Kasumi-1 (cell line): Measurements from ENCODE around the gene GRB10.
"Not testable (repeated sequence)": the region's sequence is repeated elsewhere in the genome, so short reads cannot be mapped to it uniquely, and the experiment has no call there.

Source experiments
- DNase-seq, 2 experiments: peaks; one replicate each; lab custom pipeline; 2025; lab: John Stamatoyannopoulos, UW

Gene GRB10

GRCh38 chr7:50778189-50778588, 4.5 kb downstream of the GRB10 start:
- no peak for DNase-seq

DNA sequence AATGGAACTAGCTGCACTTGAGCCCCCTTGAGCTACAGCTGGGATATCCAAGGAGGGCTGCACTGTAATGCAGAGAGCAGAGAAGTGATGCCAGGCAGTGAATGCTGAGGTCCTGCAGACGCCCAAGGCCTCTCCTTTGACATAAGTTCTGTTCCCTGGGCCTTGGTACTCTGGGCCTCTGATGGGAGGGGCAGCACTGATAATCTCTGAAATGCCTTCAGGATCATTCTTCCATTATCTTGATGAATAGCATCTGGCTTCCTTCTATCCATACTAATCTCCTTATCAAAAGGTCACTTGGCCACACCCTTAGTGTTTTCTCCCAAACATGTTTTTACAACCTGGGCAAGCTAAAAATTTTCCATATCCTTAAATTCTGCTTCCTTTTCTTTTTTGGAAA, 6.9 kb downstream of the GRB10 start:
- DNase-seq, result no peak

DNA sequence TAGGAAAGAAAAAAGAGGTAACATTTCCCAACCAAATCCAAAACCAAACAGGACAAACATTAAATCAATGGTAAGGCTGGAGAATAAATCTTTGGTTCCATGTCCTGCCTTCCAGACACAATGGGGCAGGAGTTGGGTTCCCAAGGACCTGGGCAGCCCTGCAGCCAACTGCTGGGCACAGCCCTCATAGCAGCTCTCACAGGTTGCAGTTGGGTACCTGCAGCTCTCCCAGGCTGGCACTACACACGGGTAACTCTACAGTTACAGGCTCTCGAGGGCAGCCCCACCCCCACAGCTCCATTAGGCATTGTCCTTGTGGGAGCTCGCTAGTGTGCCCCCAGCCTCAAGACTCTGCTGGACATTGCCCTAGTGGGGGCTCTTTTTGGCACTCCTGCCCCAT, 7.5 kb downstream of the GRB10 start:
- no peak for DNase-seq

- DNase-seq, result no peak
Measured at GRCh38 chr7:50774319-50774718, 8.4 kb downstream of the GRB10 start.

- not testable (repeated sequence) for DNase-seq
Measured at GRCh38 chr7:50773071-50773470, 9.6 kb downstream of the GRB10 start.

DNA sequence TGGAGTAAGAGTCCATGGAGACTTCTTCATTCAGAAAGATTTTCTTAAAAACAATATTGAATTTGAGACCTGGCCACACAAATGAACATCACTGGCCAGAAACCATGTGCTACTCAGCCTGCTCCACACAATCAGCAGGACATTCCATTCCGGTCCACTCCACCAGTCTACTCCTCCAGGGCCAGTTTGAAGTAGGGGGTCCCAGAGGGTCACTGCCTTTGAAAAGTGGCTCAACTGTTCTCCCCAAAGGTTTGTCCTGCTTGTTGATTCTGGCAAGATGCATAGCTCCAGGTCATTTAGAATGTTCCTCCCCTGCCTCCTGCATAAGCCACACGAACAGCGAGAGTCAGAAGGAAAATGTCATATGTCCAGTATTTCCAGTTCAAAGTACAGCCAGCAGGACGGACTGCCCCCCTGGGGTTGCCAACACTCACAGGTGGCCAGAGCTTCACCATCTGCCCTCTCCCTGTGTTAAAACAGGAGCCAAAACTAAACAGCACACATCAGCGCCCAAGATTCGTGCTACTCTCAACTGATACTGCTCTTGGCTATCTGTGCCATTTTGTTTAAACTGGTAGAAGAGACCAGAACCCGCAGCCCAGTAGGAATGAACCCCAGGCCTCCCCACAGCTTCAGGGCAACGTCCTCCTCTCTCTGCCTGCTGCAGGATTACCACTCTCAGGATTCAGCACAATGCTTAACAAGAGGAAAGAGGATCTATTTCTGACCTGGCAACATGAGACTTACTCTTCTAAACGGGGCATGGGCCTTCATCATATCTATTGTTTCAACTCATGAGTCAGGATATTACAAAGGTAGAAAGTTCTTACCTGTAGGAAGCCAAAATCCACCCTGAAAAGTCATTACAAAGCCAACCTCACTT, 11.3 kb downstream of the GRB10 start:
- DNase-seq, result no peak

DNA sequence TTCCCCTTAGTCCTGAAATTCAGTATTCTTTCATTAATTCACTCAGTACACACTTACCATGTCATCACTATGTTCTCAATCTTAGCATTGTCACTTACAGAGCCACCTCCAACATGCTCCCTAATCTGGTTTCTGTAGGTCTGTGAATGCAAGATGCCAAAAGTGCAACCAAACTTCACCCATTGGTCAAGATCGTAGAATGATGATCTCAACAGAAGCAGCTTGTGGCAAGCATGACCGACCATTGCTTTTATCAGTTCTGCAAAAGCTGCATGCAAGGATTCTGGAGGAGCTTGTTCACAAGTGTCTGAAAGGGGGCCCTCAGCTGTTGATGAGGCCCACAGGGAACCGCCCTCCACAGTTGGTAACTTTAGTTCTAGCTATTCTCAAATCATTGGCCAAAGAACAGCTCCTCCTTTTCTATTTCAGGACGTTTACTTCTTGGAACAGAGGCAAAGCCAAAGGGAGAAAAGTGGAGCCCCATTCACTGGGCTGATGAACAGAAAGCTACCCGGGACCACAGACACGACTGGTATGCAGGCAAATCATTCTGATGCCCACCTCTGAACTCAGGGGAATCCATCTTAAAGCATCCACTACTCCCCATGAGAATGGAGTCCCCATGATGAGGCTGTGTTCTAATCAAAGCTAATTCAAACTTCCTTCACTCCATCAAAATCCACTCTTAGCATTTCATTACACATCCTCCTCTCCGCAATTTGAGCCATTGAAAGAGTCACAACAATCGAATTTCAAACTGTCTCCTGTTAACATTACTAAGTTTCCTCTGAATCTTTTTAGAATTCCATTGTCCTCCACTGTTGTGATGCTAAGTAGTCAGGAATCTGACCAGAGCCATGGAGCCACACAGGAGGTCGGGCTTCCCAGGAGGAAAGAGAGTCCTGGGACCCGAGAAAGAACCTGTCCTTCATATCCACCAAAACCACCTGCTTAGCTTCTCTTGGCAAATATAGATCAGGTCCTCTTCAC, 13.9 kb downstream of the GRB10 start:
- DNase-seq, result no peak

- no peak for DNase-seq
Measured at GRCh38 chr7:50766849-50767207, 15.9 kb downstream of the GRB10 start.

DNA sequence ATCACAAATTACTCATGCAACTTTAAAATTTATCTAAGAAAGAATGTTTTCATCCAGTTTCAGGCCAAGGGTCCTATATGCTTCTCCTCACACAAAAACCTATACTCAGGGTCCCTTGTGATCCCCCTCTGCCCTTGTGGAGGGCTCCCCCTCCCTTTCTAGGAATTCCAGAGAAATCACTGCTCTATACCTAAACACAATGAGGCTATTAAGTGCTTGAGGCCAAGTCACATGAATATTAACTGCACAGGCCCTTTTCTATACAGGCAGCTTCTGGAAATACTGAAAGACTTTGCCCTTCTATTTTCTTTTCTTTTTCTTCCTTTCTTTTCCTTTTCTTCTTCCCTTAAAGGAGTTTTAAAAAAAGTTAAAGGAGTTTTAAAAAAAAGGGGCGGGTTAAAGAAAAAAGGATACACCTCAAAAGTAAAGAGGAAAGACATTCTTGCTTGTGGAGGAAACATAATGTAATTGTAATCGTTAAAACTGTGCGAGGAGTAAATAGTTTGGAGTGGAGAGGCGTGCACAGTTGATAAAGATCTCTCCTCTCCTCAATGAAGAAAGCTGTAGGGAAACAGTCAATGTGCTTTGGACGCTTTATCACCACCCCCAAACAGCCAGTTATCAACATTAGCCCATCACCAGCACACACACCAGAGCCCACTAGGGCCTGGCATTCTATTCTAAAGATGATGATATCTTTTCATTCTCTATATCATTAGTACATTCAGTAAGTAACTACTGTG, 16.4 kb downstream of the GRB10 start:
- DNase-seq, result no peak

DNA sequence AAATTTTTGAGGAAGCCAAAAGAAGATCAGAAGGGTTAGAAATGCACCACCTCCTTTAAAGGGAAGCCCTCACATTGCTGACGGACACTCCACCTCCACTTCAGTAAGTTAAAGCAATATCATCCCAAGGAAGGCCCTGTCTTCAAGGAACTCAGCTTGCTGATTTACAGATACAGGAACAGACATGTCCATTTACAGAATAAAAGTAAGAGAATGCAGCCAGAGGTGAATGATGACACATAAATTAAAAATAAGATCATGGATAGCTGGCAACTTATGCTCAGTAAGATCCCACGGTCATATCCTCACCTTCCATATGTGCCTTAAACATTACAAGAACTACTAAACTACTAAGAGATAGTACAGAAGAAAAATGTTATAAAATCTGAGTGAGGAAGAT, 20.4 kb downstream of the GRB10 start:
- no peak for DNase-seq

GRCh38 chr7:50761713-50762112, 21.0 kb downstream of the GRB10 start:
- DNase-seq, result no peak

GRCh38 chr7:50757703-50758390, 24.8 kb downstream of the GRB10 start:
- DNase-seq, result no peak

- DNase-seq, result no peak
Measured at GRCh38 chr7:50756180-50756579, 26.5 kb downstream of the GRB10 start.

DNA sequence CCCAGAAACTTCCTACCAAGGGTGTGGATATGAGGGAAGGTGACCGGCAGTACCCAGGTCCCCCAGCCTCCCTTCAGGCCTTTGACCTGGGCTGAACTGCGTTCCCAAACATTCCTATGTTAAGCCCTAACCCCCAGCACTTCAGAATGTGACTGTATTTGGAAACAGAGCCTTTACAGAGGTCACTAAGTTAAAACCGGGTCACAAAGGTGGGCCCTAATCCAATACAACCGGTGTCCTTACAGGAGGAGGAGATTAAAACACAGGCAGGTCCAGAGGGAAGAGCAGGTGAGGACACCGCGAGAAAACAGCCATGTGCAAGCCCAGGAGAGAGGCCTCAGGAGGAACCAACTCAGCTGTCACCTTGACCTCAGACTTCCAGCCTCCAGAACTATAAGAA, 28.0 kb downstream of the GRB10 start:
- DNase-seq, result no peak

GRCh38 chr7:50754241-50754640, 28.5 kb downstream of the GRB10 start:
- no peak for DNase-seq

GRCh38 chr7:50752422-50752821, 30.3 kb downstream of the GRB10 start:
- DNase-seq, result no peak

DNA sequence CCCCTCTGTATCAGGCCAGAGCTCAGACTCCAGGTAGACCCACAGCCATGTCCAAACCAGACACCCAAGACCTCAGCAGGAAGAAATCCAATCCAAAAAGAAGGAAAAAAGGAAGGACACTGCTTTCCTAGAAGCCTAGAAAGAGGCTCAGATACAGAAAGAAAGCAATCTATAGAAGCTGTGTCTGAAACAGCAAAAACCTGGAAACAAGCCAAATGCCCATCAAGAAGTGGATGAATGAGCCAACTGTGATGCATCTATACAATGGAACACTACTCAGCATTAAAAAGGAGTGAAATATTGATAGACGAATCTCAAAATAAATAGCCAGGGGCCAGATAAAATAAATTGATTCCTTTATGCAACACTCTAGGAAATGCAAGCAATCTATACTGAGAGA, 31.6 kb downstream of the GRB10 start:
- no peak for DNase-seq

- no peak for DNase-seq
Measured at GRCh38 chr7:50749896-50750295, 32.8 kb downstream of the GRB10 start.

- no peak for DNase-seq
Measured at GRCh38 chr7:50748472-50748871, 34.2 kb downstream of the GRB10 start.

GRCh38 chr7:50745835-50746234, 36.9 kb downstream of the GRB10 start:
- DNase-seq, result no peak

- DNase-seq, result no peak
Measured at GRCh38 chr7:50745336-50745735, 37.4 kb downstream of the GRB10 start.

DNA sequence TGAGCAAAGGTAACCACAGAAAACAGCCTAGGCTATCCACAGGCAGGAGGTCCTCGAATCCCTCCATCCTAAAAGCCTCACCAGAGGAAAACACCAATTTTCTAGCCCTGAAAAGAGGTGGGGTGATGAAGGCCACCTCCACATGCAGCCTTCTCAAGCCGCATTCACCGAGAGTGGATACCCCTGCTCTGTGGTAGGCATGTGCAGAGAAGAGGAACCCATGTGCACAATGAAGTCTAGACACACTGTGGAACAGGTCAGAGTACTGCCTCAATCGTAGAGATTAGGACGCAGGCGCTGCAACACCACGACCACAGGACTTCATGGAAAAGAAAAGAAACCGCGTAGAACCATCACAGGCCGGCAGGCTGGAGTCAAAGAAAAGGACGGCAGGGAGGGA, 38.8 kb downstream of the GRB10 start:
- no peak for DNase-seq
